ENCODE results near the gene CCNG2.
"Not testable (repeated sequence)": the region's sequence is repeated elsewhere in the genome, so short reads cannot be mapped to it uniquely, and the experiment has no call there.

- TF ChIP-seq CTCF (conservative IDR thresholded peaks at IDR 0.05; ENCODE audit: low read depth, low read length); EZH2 (IDR thresholded peaks at IDR 0.05; ENCODE audit: borderline replicate concordance, low read depth, low read length, poor library complexity, severe bottlenecking): not testable (repeated sequence)
Measured at GRCh38 chr4:77137448-77137847, 19.6 kb upstream of the CCNG2 start.
